ENCODE results near the gene FAM227A.

DNA sequence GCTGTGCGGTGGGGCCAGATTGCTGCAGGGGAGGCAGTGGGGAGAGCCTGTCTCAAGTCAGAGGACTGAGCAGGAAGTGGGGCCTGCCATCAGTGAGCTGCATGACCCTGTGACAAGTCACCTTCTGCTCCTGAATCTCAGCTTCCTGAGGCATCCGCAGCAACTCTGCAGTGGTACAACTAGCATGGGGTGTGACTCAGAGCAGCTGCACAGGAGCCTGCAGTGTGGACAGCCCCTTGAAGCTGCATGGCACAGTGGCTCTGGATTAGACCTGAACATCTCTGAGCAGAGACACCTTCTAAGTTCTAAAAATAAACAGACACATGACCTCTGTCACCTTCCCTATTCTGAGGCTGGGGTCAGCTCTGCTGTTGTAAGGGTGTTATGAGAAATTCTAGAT is 18.0 kb downstream of the FAM227A start:
- TF ChIP-seq, protein P1, sequence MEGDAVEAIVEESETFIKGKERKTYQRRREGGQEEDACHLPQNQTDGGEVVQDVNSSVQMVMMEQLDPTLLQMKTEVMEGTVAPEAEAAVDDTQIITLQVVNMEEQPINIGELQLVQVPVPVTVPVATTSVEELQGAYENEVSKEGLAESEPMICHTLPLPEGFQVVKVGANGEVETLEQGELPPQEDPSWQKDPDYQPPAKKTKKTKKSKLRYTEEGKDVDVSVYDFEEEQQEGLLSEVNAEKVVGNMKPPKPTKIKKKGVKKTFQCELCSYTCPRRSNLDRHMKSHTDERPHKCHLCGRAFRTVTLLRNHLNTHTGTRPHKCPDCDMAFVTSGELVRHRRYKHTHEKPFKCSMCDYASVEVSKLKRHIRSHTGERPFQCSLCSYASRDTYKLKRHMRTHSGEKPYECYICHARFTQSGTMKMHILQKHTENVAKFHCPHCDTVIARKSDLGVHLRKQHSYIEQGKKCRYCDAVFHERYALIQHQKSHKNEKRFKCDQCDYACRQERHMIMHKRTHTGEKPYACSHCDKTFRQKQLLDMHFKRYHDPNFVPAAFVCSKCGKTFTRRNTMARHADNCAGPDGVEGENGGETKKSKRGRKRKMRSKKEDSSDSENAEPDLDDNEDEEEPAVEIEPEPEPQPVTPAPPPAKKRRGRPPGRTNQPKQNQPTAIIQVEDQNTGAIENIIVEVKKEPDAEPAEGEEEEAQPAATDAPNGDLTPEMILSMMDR (IDR thresholded peaks at IDR 0.05; ENCODE audit: low read depth, low read length): no peak
- no peak for TF ChIP-seq POLR2A (IDR thresholded peaks at IDR 0.05; ENCODE audit: extremely low read depth, insufficient read length)
- no peak for TF ChIP-seq MYC (IDR thresholded peaks at IDR 0.05; ENCODE audit: low read depth, low read length)
